Measurements from ENCODE around the gene PRKCH. TPM values are rescaled to one million over a fixed set of nuclear protein-coding genes. Genes with fewer than 3 reads are reported as not detected.
A peak's percentile ranks its signal among the peaks of the same experiment; 100 is the strongest.

PRKCH gene
- total and polyA plus RNA-seq, 2 of the 13 experiments (the other 11 are each of a cell fraction or from before 2014, with no cell fraction given), result 0.48 to 1.3 TPM

DNA sequence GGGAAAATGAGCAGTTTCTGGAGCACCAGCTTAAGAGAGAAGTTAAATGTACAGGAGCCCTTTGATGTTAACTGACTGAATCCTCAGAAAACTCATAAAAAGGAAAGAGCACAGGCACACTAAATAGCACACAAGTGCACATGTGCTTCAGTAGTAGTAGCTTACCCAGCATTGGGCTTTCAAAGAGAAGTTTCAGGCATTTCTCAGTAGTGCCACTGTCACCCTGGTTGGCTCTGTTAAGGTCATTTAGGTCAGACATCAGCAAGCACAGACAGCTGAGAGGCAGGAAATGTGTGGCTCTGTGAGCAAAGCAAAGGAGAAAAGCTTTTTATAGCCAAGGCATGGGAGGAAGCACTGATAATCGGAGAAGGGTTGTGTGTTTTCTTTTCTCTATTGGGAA lies 277.6 kb downstream of the PRKCH start:
- peak; percentile 50 for DNase-seq (ENCODE audit: low spot score)
- Histone ChIP-seq H3K27me3 (ENCODE audit: control insufficient read depth in 1 of 2, insufficient read depth in 2 of 2, low read length in 2 of 2) (no peaks in the 10 kb centered on the region), H3K4me2 (ENCODE audit: low read depth, low read length) (peak overlapping the region; percentile 19), H3K4me3 (replicated peaks in 1 of 3; ENCODE audit: insufficient read depth in 1 of 3, low read depth in 2 of 3, low read length in 3 of 3) (no peak overlapping the region), H3K27ac (ENCODE audit: extremely low read length, insufficient read depth, low read length) (peak overlapping the region; percentile 21), H3K9ac (ENCODE audit: insufficient read depth, low read depth, low read length) (no peak overlapping the region), H3K36me3 (replicated peaks in 1 of 2; ENCODE audit: control insufficient read depth in 1 of 2, insufficient read depth in 2 of 2, low read length in 2 of 2) (no peaks in the 10 kb centered on the region), H2AFZ (ENCODE audit: low read length) (no peak overlapping the region), H3K4me1 (ENCODE audit: insufficient read depth, low read length) (peaks cover 56% of the 10 kb centered on the region), H3K79me2 (ENCODE audit: insufficient read depth, low read length) (no peaks in the 10 kb centered on the region), H4K20me1 (ENCODE audit: insufficient read depth, low read length) (no peaks in the 10 kb centered on the region), H3K9me3 (ENCODE audit: low read length) (no peaks in the 10 kb centered on the region)
- no TSS peak for BruUV-seq (replicated peaks)
- ChIA-PET POLR2A (interaction anchor here (0.7 to 1.0 kb wide), 3 partner anchors 10 to 163 kb away, joined by 3 read pairs; partner anchors contain the start of gene SNAPC1), CTCF (ENCODE audit: low intra/inter-chr PET ratio, low total read pairs) (no interaction called here)
- ATAC-seq, result peak; percentile 55
- peak; percentile 21 for FAIRE-seq
- 19% methylated on average over 1 of the region's 1 CpG for WGBS (ENCODE audit: low lambda C conversion rate)
- intact Hi-C loops (cut with micrococcal nuclease; ENCODE audit: unreplicated experiment) (no loop called here), in situ Hi-C loops (cut with HindIII; ENCODE audit: extremely low pct_ligation_motif_present, low pct_unique_long_range_greater_than_20kb) (no loop called here)
- TF ChIP-seq BCL6 (CRISPR knock-in tag; IDR thresholded peaks at IDR 0.05) (peak; percentile 39; the same call in 1 of the 2 replicates), KLF13 (CRISPR knock-in tag; IDR thresholded peaks at IDR 0.05) (no peak), ERF (CRISPR knock-in tag; IDR thresholded peaks at IDR 0.05) (no peak), MED1 (CRISPR knock-in tag; IDR thresholded peaks at IDR 0.05) (0 out of 2 replicates have a peak, but pooled peaks have one; percentile 15), YEATS2 (CRISPR knock-in tag; IDR thresholded peaks at IDR 0.05; ENCODE audit: borderline replicate concordance) (no peak), ZNF598 (CRISPR knock-in tag; IDR thresholded peaks at IDR 0.05; ENCODE audit: borderline replicate concordance) (no peak), THYN1 (CRISPR knock-in tag; IDR thresholded peaks at IDR 0.05; ENCODE audit: borderline replicate concordance, low read depth) (no peak), NR2F6 (IDR thresholded peaks at IDR 0.05) (peak; percentile 71), NR2F6 (CRISPR knock-in tag; IDR thresholded peaks at IDR 0.05) (peak; percentile 84), ELF3 (CRISPR knock-in tag; IDR thresholded peaks at IDR 0.05) (0 out of 2 replicates have a peak, but pooled peaks have one; percentile 47), HMG20A (CRISPR knock-in tag; IDR thresholded peaks at IDR 0.05; ENCODE audit: borderline replicate concordance) (peak; percentile 43; the same call in 1 of the 2 replicates), NR2F2 (IDR thresholded peaks at IDR 0.05; ENCODE audit: borderline replicate concordance, low read depth) (0 out of 2 replicates have a peak, but pooled peaks have one; percentile 20), RXRB (CRISPR knock-in tag; IDR thresholded peaks at IDR 0.05; ENCODE audit: borderline replicate concordance) (peak; percentile 49; the same call in 1 of the 2 replicates), ZNF331 (CRISPR knock-in tag; IDR thresholded peaks at IDR 0.05) (0 out of 2 replicates have a peak, but pooled peaks have one; percentile 19), NAIF1 (CRISPR knock-in tag; IDR thresholded peaks at IDR 0.05; ENCODE audit: borderline replicate concordance) (no peak), TARDBP (CRISPR knock-in tag; IDR thresholded peaks at IDR 0.05) (peak; percentile 18; the same call in 1 of the 2 replicates), FOSL2 (CRISPR knock-in tag; IDR thresholded peaks at IDR 0.05) (peak; percentile 32; the same call in 1 of the 2 replicates), SOX5 (CRISPR knock-in tag; IDR thresholded peaks at IDR 0.05; ENCODE audit: borderline replicate concordance) (0 out of 2 replicates have a peak, but pooled peaks have one; percentile 21), SAP130 (CRISPR knock-in tag; IDR thresholded peaks at IDR 0.05; ENCODE audit: low read depth) (0 out of 2 replicates have a peak, but pooled peaks have one; percentile 20), NR2F1 (CRISPR knock-in tag; IDR thresholded peaks at IDR 0.05) (peak; percentile 39 to 72; a peak in 3 of 4 replicates), GATAD2A (CRISPR knock-in tag; IDR thresholded peaks at IDR 0.05) (peak; percentile 42; the same call in 1 of the 2 replicates), SOX13 (IDR thresholded peaks at IDR 0.05) (no peak), SOX13 (CRISPR knock-in tag; conservative IDR thresholded peaks at IDR 0.05 in 1 of 2, IDR thresholded peaks at IDR 0.05 in 1 of 2) (peak in 1 of 2 experiments; percentile 42; a peak in 1 of 4 replicates), RARA (CRISPR knock-in tag; IDR thresholded peaks at IDR 0.05) (peak; percentile 44; the same call in 1 of the 2 replicates)
- TF ChIP-seq, protein P1, sequence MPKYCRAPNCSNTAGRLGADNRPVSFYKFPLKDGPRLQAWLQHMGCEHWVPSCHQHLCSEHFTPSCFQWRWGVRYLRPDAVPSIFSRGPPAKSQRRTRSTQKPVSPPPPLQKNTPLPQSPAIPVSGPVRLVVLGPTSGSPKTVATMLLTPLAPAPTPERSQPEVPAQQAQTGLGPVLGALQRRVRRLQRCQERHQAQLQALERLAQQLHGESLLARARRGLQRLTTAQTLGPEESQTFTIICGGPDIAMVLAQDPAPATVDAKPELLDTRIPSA (CRISPR knock-in tag; IDR thresholded peaks at IDR 0.05; ENCODE audit: borderline replicate concordance), result no peak
- TF ChIP-seq, protein P2, sequence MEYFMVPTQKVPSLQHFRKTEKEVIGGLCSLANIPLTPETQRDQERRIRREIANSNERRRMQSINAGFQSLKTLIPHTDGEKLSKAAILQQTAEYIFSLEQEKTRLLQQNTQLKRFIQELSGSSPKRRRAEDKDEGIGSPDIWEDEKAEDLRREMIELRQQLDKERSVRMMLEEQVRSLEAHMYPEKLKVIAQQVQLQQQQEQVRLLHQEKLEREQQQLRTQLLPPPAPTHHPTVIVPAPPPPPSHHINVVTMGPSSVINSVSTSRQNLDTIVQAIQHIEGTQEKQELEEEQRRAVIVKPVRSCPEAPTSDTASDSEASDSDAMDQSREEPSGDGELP (IDR thresholded peaks at IDR 0.05; ENCODE audit: borderline replicate concordance, low read depth), result peak; percentile 69; the same call in 1 of the 2 replicates
